ENCODE measurements around the gene INTS14.

GRCh38 chr15:65619626-65620290 lies 8.8 kb upstream of the INTS14 start:
- TF ChIP-seq CTCF (conservative IDR thresholded peaks at IDR 0.05; ENCODE audit: low read depth, low read length) (no peak), EZH2 (IDR thresholded peaks at IDR 0.05; ENCODE audit: low read length, unreplicated experiment) (no peak), EZH2phosphoT487 (IDR thresholded peaks at IDR 0.05; ENCODE audit: borderline replicate concordance, low read length) (no peak)

Data from PC-3 (cell line).